HFFc6 (cell line): ENCODE results near the gene TCEA2. TPM values are rescaled to one million over a fixed set of nuclear protein-coding genes. Genes with fewer than 3 reads are reported as not detected.
A peak's percentile ranks its signal among the peaks of the same experiment; 100 is the strongest.

ENCODE experiments used
- DNase-seq: peaks from one replicate; pipeline ENCODE4 v3.0.0-alpha.2; 2018
- H3K27ac Mint-ChIP-seq: 2 replicates; pipeline ENCODE4 v1.8.0; 2020; ENCODE audit warnings: mild to moderate bottlenecking, mixed read lengths
- H3K27me3 Mint-ChIP-seq: 2 replicates; pipeline ENCODE4 v1.8.0; 2021; ENCODE audit warnings: mild to moderate bottlenecking, moderate library complexity, mixed read lengths; ENCODE audit not compliant: insufficient read depth
- H3K36me3 Mint-ChIP-seq: 2 replicates; pipeline ENCODE4 v1.8.0; 2021; ENCODE audit warnings: low read depth, mixed read lengths
- H3K4me1 Mint-ChIP-seq: 2 replicates; pipeline ENCODE4 v1.8.0; 2020; ENCODE audit warnings: low read depth, mixed read lengths
- H3K4me3 Mint-ChIP-seq: 2 replicates; pipeline ENCODE4 v1.8.0; 2020; ENCODE audit warnings: mild to moderate bottlenecking, moderate library complexity, mixed read lengths
- H3K9me3 Mint-ChIP-seq: 2 replicates; pipeline ENCODE4 v1.8.0; 2020; ENCODE audit warnings: mild to moderate bottlenecking, mixed read lengths
- CTCF ChIP-seq: fragments of 200-600 bp; sonication (generic); IDR thresholded peaks from 2 replicates; pipeline ENCODE4 v1.5.0; 2021; ENCODE audit warnings: antibody characterized with exemption, mild to moderate bottlenecking
- total RNA-seq, 6 experiments: library from RNA; stranded (reverse); fragmentation: NEBNext Ultra II Directional; extraction: Animal tissue kit (Norgen Biotek cat#: 25700); gene quantifications; 2 replicates in 1 of 6; 3 replicates in 5 of 6; pipeline ENCODE4 v1.2.3, GENCODE V29; 2021

TCEA2 gene
- total RNA-seq, 6 experiments from 2014 or later, result 36.8 to 47.4 (median 41.5) TPM

GRCh38 chr20:64039293-64040160 lies 23.5 kb upstream of the TCEA2 start:
- DNase-seq, result no peak
- TF ChIP-seq CTCF, result no peak
- no peaks in the 10 kb centered on the region for H3K9me3 Mint-ChIP-seq
- no peaks in the 10 kb centered on the region; the same call in 1 of the 2 replicates for H3K36me3 Mint-ChIP-seq
- H3K27ac Mint-ChIP-seq, result no peak overlapping the region
- peaks cover 7% of the 10 kb centered on the region for H3K4me1 Mint-ChIP-seq
- H3K27me3 Mint-ChIP-seq, result peaks cover 26% of the 10 kb centered on the region
- H3K4me3 Mint-ChIP-seq, result peak overlapping the region; percentile 59; the same call in 1 of the 2 replicates

- Mint-ChIP-seq H3K36me3 (no peaks in the 10 kb centered on the region), H3K27me3 (peaks cover 26% of the 10 kb centered on the region), H3K4me1 (peaks cover 15% of the 10 kb centered on the region), H3K4me3 (no peak overlapping the region), H3K9me3 (no peaks in the 10 kb centered on the region), H3K27ac (no peak overlapping the region)
- no peak for DNase-seq
- TF ChIP-seq CTCF, result no peak
Observed at GRCh38 chr20:64040231-64041039, 22.6 kb upstream of the TCEA2 start.

- H3K4me3 Mint-ChIP-seq, result no peak overlapping the region
- H3K4me1 Mint-ChIP-seq, result peaks cover 15% of the 10 kb centered on the region
- H3K9me3 Mint-ChIP-seq, result no peaks in the 10 kb centered on the region
- H3K36me3 Mint-ChIP-seq, result no peaks in the 10 kb centered on the region
- no peak for DNase-seq
- TF ChIP-seq CTCF, result no peak
- no peak overlapping the region for H3K27ac Mint-ChIP-seq
- H3K27me3 Mint-ChIP-seq, result peaks cover 26% of the 10 kb centered on the region
Observed at GRCh38 chr20:64041040-64041780, 21.8 kb upstream of the TCEA2 start.

- no peak for DNase-seq
- H3K27me3 Mint-ChIP-seq, result peaks cover 30% of the 10 kb centered on the region
- no peaks in the 10 kb centered on the region for H3K36me3 Mint-ChIP-seq
- H3K27ac Mint-ChIP-seq, result no peak overlapping the region
- no peaks in the 10 kb centered on the region for H3K9me3 Mint-ChIP-seq
- no peak for TF ChIP-seq CTCF
- no peak overlapping the region for H3K4me3 Mint-ChIP-seq
- peaks cover 15% of the 10 kb centered on the region for H3K4me1 Mint-ChIP-seq
Observed at GRCh38 chr20:64041781-64042053, 21.3 kb upstream of the TCEA2 start.

- Mint-ChIP-seq H3K27ac (no peak overlapping the region), H3K36me3 (no peaks in the 10 kb centered on the region), H3K4me3 (no peak overlapping the region), H3K4me1 (peaks cover 15% of the 10 kb centered on the region), H3K27me3 (peaks cover 33% of the 10 kb centered on the region), H3K9me3 (no peaks in the 10 kb centered on the region)
- TF ChIP-seq CTCF, result no peak
- DNase-seq, result no peak
Observed at GRCh38 chr20:64042054-64042781, 20.8 kb upstream of the TCEA2 start.
